ENCODE data around the gene CD300C. TPM values are rescaled to one million over a fixed set of nuclear protein-coding genes. Genes with fewer than 3 reads are reported as not detected.
"Not testable (repeated sequence)": the region's sequence is repeated elsewhere in the genome, so short reads cannot be mapped to it uniquely, and the experiment has no call there.

Gene CD300C
- total and polyA plus RNA-seq, 4 donors: 0.28 to 2.9 (median 1.6) TPM

- intact Hi-C loops (cut with DNase I): no loop called here
- Histone ChIP-seq H3K4me3 (ENCODE audit: low read length in 2 of 2) (no peak overlapping the region), H3K4me1 (ENCODE audit: control insufficient read depth in 1 of 2, insufficient read depth in 2 of 2, low read length in 2 of 2) (no peaks in the 10 kb centered on the region), H3K27me3 (ENCODE audit: control insufficient read depth in 1 of 2, insufficient read depth in 2 of 2, low read length in 1 of 2) (no peaks in the 10 kb centered on the region), H3K9me3 (ENCODE audit: control insufficient read depth, low read length) (no peaks in the 10 kb centered on the region), H3K36me3 (ENCODE audit: control insufficient read depth in 1 of 2, insufficient read depth in 2 of 2, low read length in 1 of 2) (no peaks in the 10 kb centered on the region), H3K27ac (ENCODE audit: low read depth in 1 of 2, low read length in 2 of 2) (no peak overlapping the region)
- DNase-seq (no peak), ATAC-seq (ENCODE audit: low FRiP score) (no peak)
- 16 to 94% methylated on average over 3 of the region's 3 CpGs for WGBS, 2 donors
Observed at GRCh38 chr17:74513987-74514631, 31.8 kb downstream of the CD300C start.

DNA sequence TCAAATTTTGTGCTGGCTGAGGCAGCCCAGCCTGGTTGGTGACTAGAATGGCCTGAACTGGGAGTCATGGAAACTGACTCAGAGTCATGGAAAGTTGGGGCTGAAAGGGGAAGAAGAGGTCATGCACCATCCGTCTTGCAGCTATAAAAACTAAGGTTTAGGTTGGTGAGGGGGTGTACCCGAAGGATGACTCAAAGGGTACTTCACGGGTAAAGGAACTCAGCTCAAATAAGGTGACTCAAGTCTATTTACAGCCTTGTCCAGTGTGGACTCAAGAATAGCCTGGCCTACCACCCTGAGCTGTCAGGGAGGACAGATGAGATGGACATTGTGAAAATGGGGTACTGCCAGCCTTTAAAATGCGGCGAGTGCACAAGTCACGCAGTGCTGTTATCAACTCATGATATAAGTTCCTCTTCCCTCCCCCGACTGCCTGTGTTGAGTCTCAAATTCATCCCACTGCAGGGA is 33.3 kb downstream of the CD300C start:
- intact Hi-C loops (cut with DNase I): no loop called here
- no peak overlapping the region for H3K4me3 ChIP-seq (ENCODE audit: low read length in 2 of 2)
- H3K4me1 ChIP-seq (ENCODE audit: control insufficient read depth in 1 of 2, insufficient read depth in 2 of 2, low read length in 2 of 2): no peaks in the 10 kb centered on the region
- no peaks in the 10 kb centered on the region for H3K27me3 ChIP-seq (ENCODE audit: control insufficient read depth in 1 of 2, insufficient read depth in 2 of 2, low read length in 1 of 2)
- H3K9me3 ChIP-seq (ENCODE audit: control insufficient read depth, low read length): no peaks in the 10 kb centered on the region
- 66 to 70% methylated on average over 7 of the region's 7 CpGs for WGBS, 2 donors
- no peak for ATAC-seq (ENCODE audit: low FRiP score)
- H3K36me3 ChIP-seq (ENCODE audit: control insufficient read depth in 1 of 2, insufficient read depth in 2 of 2, low read length in 1 of 2): no peaks in the 10 kb centered on the region
- H3K27ac ChIP-seq (ENCODE audit: low read depth in 1 of 2, low read length in 2 of 2): no peak overlapping the region
- DNase-seq: peak in 1 of 2 donors; percentile 64

GRCh38 chr17:74512036-74512435 is 33.9 kb downstream of the CD300C start:
- DNase-seq (peak in 1 of 2 donors; percentile 70), ATAC-seq (ENCODE audit: low FRiP score) (no peak)
- Histone ChIP-seq H3K4me3 (ENCODE audit: low read length in 2 of 2) (no peak overlapping the region), H3K27ac (ENCODE audit: low read depth in 1 of 2, low read length in 2 of 2) (no peak overlapping the region), H3K36me3 (ENCODE audit: control insufficient read depth in 1 of 2, insufficient read depth in 2 of 2, low read length in 1 of 2) (no peaks in the 10 kb centered on the region), H3K27me3 (ENCODE audit: control insufficient read depth in 1 of 2, insufficient read depth in 2 of 2, low read length in 1 of 2) (no peaks in the 10 kb centered on the region), H3K4me1 (ENCODE audit: control insufficient read depth in 1 of 2, insufficient read depth in 2 of 2, low read length in 2 of 2) (no peaks in the 10 kb centered on the region), H3K9me3 (ENCODE audit: control insufficient read depth, low read length) (no peaks in the 10 kb centered on the region)
- intact Hi-C loops (cut with DNase I): no loop called here
- WGBS, 2 donors: 58 to 63% methylated on average over 2 of the region's 2 CpGs

GRCh38 chr17:74508156-74508555 is 37.8 kb downstream of the CD300C start:
- H3K9me3 ChIP-seq (ENCODE audit: control insufficient read depth, low read length): no peaks in the 10 kb centered on the region
- no peaks in the 10 kb centered on the region for H3K27me3 ChIP-seq (ENCODE audit: control insufficient read depth in 1 of 2, insufficient read depth in 2 of 2, low read length in 1 of 2)
- ATAC-seq (ENCODE audit: low FRiP score) (no peak), DNase-seq (no peak)
- H3K4me1 ChIP-seq (ENCODE audit: control insufficient read depth in 1 of 2, insufficient read depth in 2 of 2, low read length in 2 of 2): no peaks in the 10 kb centered on the region
- no peak overlapping the region for H3K27ac ChIP-seq (ENCODE audit: low read depth in 1 of 2, low read length in 2 of 2)
- intact Hi-C loops (cut with DNase I): no loop called here
- no peaks in the 10 kb centered on the region for H3K36me3 ChIP-seq (ENCODE audit: control insufficient read depth in 1 of 2, insufficient read depth in 2 of 2, low read length in 1 of 2)
- H3K4me3 ChIP-seq (ENCODE audit: low read length in 2 of 2): no peak overlapping the region

GRCh38 chr17:74503949-74504348 is 42.0 kb downstream of the CD300C start:
- 85 to 87% methylated on average over 5 of the region's 5 CpGs for WGBS, 2 donors
- intact Hi-C loops (cut with DNase I); H3K9me3 ChIP-seq (ENCODE audit: control insufficient read depth, low read length); ATAC-seq (ENCODE audit: low FRiP score); H3K27ac ChIP-seq (ENCODE audit: low read depth in 1 of 2, low read length in 2 of 2); H3K36me3 ChIP-seq (ENCODE audit: control insufficient read depth in 1 of 2, insufficient read depth in 2 of 2, low read length in 1 of 2); H3K4me3 ChIP-seq (ENCODE audit: low read length in 2 of 2); H3K27me3 ChIP-seq (ENCODE audit: control insufficient read depth in 1 of 2, insufficient read depth in 2 of 2, low read length in 1 of 2); DNase-seq; H3K4me1 ChIP-seq (ENCODE audit: control insufficient read depth in 1 of 2, insufficient read depth in 2 of 2, low read length in 2 of 2): not testable (repeated sequence)

DNA sequence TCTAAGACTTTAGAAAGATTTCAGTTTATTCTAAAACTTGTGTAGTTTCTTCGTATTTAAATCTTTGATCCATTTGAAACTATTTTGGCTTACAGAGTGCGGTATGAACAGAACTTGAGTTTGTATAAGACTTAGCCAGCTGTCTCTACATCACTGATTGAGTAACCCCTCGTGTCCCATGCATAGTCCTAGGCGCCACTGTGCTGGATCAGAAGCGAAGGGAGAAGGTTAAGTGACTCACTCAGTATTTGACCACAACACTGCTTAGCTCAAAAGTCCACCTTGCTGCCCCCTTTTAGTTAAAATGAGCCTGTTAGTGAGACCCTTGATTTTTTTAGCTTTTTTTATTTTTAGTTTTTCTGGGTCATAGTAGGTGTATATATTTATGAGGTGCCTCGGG is 43.1 kb downstream of the CD300C start:
- Histone ChIP-seq H3K36me3 (ENCODE audit: control insufficient read depth in 1 of 2, insufficient read depth in 2 of 2, low read length in 1 of 2) (no peaks in the 10 kb centered on the region), H3K9me3 (ENCODE audit: control insufficient read depth, low read length) (peaks cover 2% of the 10 kb centered on the region), H3K4me1 (ENCODE audit: control insufficient read depth in 1 of 2, insufficient read depth in 2 of 2, low read length in 2 of 2) (no peaks in the 10 kb centered on the region), H3K27ac (ENCODE audit: low read depth in 1 of 2, low read length in 2 of 2) (no peak overlapping the region), H3K27me3 (ENCODE audit: control insufficient read depth in 1 of 2, insufficient read depth in 2 of 2, low read length in 1 of 2) (no peaks in the 10 kb centered on the region), H3K4me3 (ENCODE audit: low read length in 2 of 2) (no peak overlapping the region)
- DNase-seq: no peak
- no peak for ATAC-seq (ENCODE audit: low FRiP score)
- WGBS, 2 donors: 54 to 55% methylated on average over 6 of the region's 6 CpGs
- intact Hi-C loops (cut with DNase I): no loop called here

- Histone ChIP-seq H3K36me3 (ENCODE audit: control insufficient read depth in 1 of 2, insufficient read depth in 2 of 2, low read length in 1 of 2) (no peaks in the 10 kb centered on the region), H3K4me1 (ENCODE audit: control insufficient read depth in 1 of 2, insufficient read depth in 2 of 2, low read length in 2 of 2) (no peaks in the 10 kb centered on the region), H3K4me3 (ENCODE audit: low read length in 2 of 2) (no peak overlapping the region), H3K27ac (ENCODE audit: low read depth in 1 of 2, low read length in 2 of 2) (no peak overlapping the region), H3K9me3 (ENCODE audit: control insufficient read depth, low read length) (peaks cover 2% of the 10 kb centered on the region), H3K27me3 (ENCODE audit: control insufficient read depth in 1 of 2, insufficient read depth in 2 of 2, low read length in 1 of 2) (no peaks in the 10 kb centered on the region)
- intact Hi-C loops (cut with DNase I): no loop called here
- 86 to 88% methylated on average over 3 of the region's 3 CpGs for WGBS, 2 donors
- DNase-seq: no peak
- ATAC-seq (ENCODE audit: low FRiP score): no peak
Observed at GRCh38 chr17:74499992-74500391, 45.9 kb downstream of the CD300C start.

GRCh38 chr17:74497471-74497870 is 48.4 kb downstream of the CD300C start:
- no peaks in the 10 kb centered on the region for H3K4me1 ChIP-seq (ENCODE audit: control insufficient read depth in 1 of 2, insufficient read depth in 2 of 2, low read length in 2 of 2)
- WGBS, 2 donors: 62 to 66% methylated on average over 5 of the region's 5 CpGs
- H3K27ac ChIP-seq (ENCODE audit: low read depth in 1 of 2, low read length in 2 of 2): no peak overlapping the region
- no peak overlapping the region for H3K4me3 ChIP-seq (ENCODE audit: low read length in 2 of 2)
- no peak for DNase-seq
- H3K27me3 ChIP-seq (ENCODE audit: control insufficient read depth in 1 of 2, insufficient read depth in 2 of 2, low read length in 1 of 2): no peaks in the 10 kb centered on the region
- ATAC-seq (ENCODE audit: low FRiP score): no peak
- H3K36me3 ChIP-seq (ENCODE audit: control insufficient read depth in 1 of 2, insufficient read depth in 2 of 2, low read length in 1 of 2): no peaks in the 10 kb centered on the region
- intact Hi-C loops (cut with DNase I): no loop called here
- peaks cover 2% of the 10 kb centered on the region for H3K9me3 ChIP-seq (ENCODE audit: control insufficient read depth, low read length)

- Histone ChIP-seq H3K27ac (ENCODE audit: low read depth in 1 of 2, low read length in 2 of 2) (no peak overlapping the region), H3K4me1 (ENCODE audit: control insufficient read depth in 1 of 2, insufficient read depth in 2 of 2, low read length in 2 of 2) (no peaks in the 10 kb centered on the region), H3K27me3 (ENCODE audit: control insufficient read depth in 1 of 2, insufficient read depth in 2 of 2, low read length in 1 of 2) (no peaks in the 10 kb centered on the region), H3K36me3 (ENCODE audit: control insufficient read depth in 1 of 2, insufficient read depth in 2 of 2, low read length in 1 of 2) (no peaks in the 10 kb centered on the region), H3K9me3 (ENCODE audit: control insufficient read depth, low read length) (no peaks in the 10 kb centered on the region), H3K4me3 (ENCODE audit: low read length in 2 of 2) (no peak overlapping the region)
- intact Hi-C loops (cut with DNase I): loop anchor here (2.0 to 5.0 kb wide), 2 partner anchors 125 to 126 kb away; partner anchors contain the start of gene GPR142 (in 1 of the 2)
- peak; percentile 78 for ATAC-seq (ENCODE audit: low FRiP score)
- DNase-seq: peak; percentile 77 to 85
- WGBS, 2 donors: 10 to 24% methylated on average over 11 of the region's 11 CpGs
Observed at GRCh38 chr17:74493331-74493833, 52.5 kb downstream of the CD300C start.
